ENCODE results near the gene RRP8. TPM values are rescaled to one million over a fixed set of nuclear protein-coding genes. Genes with fewer than 3 reads are reported as not detected.

Gene RRP8
- total RNA-seq, 1 donor: 11.0 TPM

GRCh38 chr11:6619004-6619745 lies 15.8 kb upstream of the RRP8 start, which contains the start of gene TPP1:
TPP1 (minus strand) TSS chr11:6619422; CDS start chr11:6619400, 22 bp downstream.
- peak; percentile 78 to 95 (median 93) for DNase-seq (ENCODE audit: low read depth in 2 of 3, low spot score in 2 of 3)

GRCh38 chr11:6618117-6619003 lies 14.9 kb upstream of the RRP8 start:
- DNase-seq (ENCODE audit: low read depth in 2 of 3, low spot score in 2 of 3): peak; percentile 21 to 93 (median 90)

- no peak for DNase-seq (ENCODE audit: low read depth in 2 of 3, low spot score in 2 of 3)
Measured at GRCh38 chr11:6617315-6617781, 13.9 kb upstream of the RRP8 start.

GRCh38 chr11:6616596-6617250 lies 13.3 kb upstream of the RRP8 start:
- no peak for DNase-seq (ENCODE audit: low read depth in 2 of 3, low spot score in 2 of 3)

- DNase-seq (ENCODE audit: low read depth in 2 of 3, low spot score in 2 of 3): no peak
Measured at GRCh38 chr11:6615882-6616585, 12.6 kb upstream of the RRP8 start.

GRCh38 chr11:6615046-6615445 lies 11.6 kb upstream of the RRP8 start:
- DNase-seq (ENCODE audit: low read depth in 2 of 3, low spot score in 2 of 3): no peak

GRCh38 chr11:6614446-6614845 lies 11.0 kb upstream of the RRP8 start:
- DNase-seq (ENCODE audit: low read depth in 2 of 3, low spot score in 2 of 3): no peak

GRCh38 chr11:6613496-6613895 lies 10.1 kb upstream of the RRP8 start:
- DNase-seq (ENCODE audit: low read depth in 2 of 3, low spot score in 2 of 3): no peak

- peak; percentile 80 to 96 (median 94) for DNase-seq (ENCODE audit: low read depth in 2 of 3, low spot score in 2 of 3)
Measured at GRCh38 chr11:6612213-6613041, 9.0 kb upstream of the RRP8 start, which contains the start of gene TAF10. TAF10 (minus strand) TSS chr11:6612216; CDS start chr11:6612189, 27 bp downstream.

GRCh38 chr11:6611963-6612212 lies 8.5 kb upstream of the RRP8 start:
- no peak for DNase-seq (ENCODE audit: low read depth in 2 of 3, low spot score in 2 of 3)

- peak in 2 of 3 donors; percentile 13 to 28 for DNase-seq (ENCODE audit: low read depth in 2 of 3, low spot score in 2 of 3)
Measured at GRCh38 chr11:6611092-6611962, 7.9 kb upstream of the RRP8 start.

GRCh38 chr11:6610591-6610990 lies 7.2 kb upstream of the RRP8 start:
- DNase-seq (ENCODE audit: low read depth in 2 of 3, low spot score in 2 of 3): no peak

GRCh38 chr11:6609502-6610015 lies 6.1 kb upstream of the RRP8 start:
- DNase-seq (ENCODE audit: low read depth in 2 of 3, low spot score in 2 of 3): no peak

GRCh38 chr11:6608726-6609501 lies 5.5 kb upstream of the RRP8 start:
- no peak for DNase-seq (ENCODE audit: low read depth in 2 of 3, low spot score in 2 of 3)

- no peak for DNase-seq (ENCODE audit: low read depth in 2 of 3, low spot score in 2 of 3)
Measured at GRCh38 chr11:6608011-6608410, 4.6 kb upstream of the RRP8 start.

GRCh38 chr11:6607190-6607795 lies 3.9 kb upstream of the RRP8 start:
- no peak for DNase-seq (ENCODE audit: low read depth in 2 of 3, low spot score in 2 of 3)

- DNase-seq (ENCODE audit: low read depth in 2 of 3, low spot score in 2 of 3): peak in 2 of 3 donors; percentile 68 to 74
Measured at GRCh38 chr11:6606471-6607189, 3.2 kb upstream of the RRP8 start.

All from hematopoietic multipotent progenitor cell (in vitro differentiated cells).